ENCODE results near the gene EPN2.
"Not testable (repeated sequence)": the region's sequence is repeated elsewhere in the genome, so short reads cannot be mapped to it uniquely, and the experiment has no call there.

DNA sequence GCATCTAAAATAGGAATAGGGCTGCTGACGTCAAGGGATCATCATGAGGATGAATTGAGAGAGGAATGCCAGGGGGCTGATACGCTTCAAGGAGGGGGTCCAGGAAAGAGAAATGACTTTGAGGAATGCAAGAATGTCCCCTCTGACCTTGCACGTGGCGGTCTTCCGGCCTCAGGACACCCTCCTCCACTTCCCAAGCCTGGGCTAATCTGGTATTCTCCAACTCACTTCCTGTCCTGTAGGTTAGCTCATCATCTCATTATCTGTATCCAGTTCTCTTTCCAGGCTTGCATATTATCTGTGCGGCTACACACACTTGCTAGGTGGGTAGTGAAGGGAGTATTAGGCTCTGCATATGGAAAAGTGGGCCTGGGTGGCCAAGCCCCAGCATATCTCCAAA, 2.5 kb upstream of the EPN2 start:
- TF ChIP-seq, protein P1, sequence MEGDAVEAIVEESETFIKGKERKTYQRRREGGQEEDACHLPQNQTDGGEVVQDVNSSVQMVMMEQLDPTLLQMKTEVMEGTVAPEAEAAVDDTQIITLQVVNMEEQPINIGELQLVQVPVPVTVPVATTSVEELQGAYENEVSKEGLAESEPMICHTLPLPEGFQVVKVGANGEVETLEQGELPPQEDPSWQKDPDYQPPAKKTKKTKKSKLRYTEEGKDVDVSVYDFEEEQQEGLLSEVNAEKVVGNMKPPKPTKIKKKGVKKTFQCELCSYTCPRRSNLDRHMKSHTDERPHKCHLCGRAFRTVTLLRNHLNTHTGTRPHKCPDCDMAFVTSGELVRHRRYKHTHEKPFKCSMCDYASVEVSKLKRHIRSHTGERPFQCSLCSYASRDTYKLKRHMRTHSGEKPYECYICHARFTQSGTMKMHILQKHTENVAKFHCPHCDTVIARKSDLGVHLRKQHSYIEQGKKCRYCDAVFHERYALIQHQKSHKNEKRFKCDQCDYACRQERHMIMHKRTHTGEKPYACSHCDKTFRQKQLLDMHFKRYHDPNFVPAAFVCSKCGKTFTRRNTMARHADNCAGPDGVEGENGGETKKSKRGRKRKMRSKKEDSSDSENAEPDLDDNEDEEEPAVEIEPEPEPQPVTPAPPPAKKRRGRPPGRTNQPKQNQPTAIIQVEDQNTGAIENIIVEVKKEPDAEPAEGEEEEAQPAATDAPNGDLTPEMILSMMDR (conservative IDR thresholded peaks at IDR 0.05; ENCODE audit: low read depth in 2 of 2): not testable (repeated sequence)
- not testable (repeated sequence) for TF ChIP-seq EZH2 (IDR thresholded peaks at IDR 0.05; ENCODE audit: low read depth, unreplicated experiment); ZNF331 (CRISPR knock-in tag; IDR thresholded peaks at IDR 0.05; ENCODE audit: low read depth); POLR2AphosphoS5 (IDR thresholded peaks at IDR 0.05; ENCODE audit: low read depth)
- TF ChIP-seq, protein P2, sequence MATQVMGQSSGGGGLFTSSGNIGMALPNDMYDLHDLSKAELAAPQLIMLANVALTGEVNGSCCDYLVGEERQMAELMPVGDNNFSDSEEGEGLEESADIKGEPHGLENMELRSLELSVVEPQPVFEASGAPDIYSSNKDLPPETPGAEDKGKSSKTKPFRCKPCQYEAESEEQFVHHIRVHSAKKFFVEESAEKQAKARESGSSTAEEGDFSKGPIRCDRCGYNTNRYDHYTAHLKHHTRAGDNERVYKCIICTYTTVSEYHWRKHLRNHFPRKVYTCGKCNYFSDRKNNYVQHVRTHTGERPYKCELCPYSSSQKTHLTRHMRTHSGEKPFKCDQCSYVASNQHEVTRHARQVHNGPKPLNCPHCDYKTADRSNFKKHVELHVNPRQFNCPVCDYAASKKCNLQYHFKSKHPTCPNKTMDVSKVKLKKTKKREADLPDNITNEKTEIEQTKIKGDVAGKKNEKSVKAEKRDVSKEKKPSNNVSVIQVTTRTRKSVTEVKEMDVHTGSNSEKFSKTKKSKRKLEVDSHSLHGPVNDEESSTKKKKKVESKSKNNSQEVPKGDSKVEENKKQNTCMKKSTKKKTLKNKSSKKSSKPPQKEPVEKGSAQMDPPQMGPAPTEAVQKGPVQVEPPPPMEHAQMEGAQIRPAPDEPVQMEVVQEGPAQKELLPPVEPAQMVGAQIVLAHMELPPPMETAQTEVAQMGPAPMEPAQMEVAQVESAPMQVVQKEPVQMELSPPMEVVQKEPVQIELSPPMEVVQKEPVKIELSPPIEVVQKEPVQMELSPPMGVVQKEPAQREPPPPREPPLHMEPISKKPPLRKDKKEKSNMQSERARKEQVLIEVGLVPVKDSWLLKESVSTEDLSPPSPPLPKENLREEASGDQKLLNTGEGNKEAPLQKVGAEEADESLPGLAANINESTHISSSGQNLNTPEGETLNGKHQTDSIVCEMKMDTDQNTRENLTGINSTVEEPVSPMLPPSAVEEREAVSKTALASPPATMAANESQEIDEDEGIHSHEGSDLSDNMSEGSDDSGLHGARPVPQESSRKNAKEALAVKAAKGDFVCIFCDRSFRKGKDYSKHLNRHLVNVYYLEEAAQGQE (IDR thresholded peaks at IDR 0.05; ENCODE audit: unreplicated experiment): not testable (repeated sequence)
